COLO668 (cell line): ENCODE data around the gene VPS35L.
"Not testable (repeated sequence)": the region's sequence is repeated elsewhere in the genome, so short reads cannot be mapped to it uniquely, and the experiment has no call there.

Experiments used
- DNase-seq: peaks from one replicate; lab custom pipeline; 2025; ENCODE audit not compliant: unreplicated experiment; lab: John Stamatoyannopoulos, UW

Gene VPS35L

GRCh38 chr16:19540241-19540970, 15.1 kb upstream of the VPS35L start:
- no peak for DNase-seq

DNA sequence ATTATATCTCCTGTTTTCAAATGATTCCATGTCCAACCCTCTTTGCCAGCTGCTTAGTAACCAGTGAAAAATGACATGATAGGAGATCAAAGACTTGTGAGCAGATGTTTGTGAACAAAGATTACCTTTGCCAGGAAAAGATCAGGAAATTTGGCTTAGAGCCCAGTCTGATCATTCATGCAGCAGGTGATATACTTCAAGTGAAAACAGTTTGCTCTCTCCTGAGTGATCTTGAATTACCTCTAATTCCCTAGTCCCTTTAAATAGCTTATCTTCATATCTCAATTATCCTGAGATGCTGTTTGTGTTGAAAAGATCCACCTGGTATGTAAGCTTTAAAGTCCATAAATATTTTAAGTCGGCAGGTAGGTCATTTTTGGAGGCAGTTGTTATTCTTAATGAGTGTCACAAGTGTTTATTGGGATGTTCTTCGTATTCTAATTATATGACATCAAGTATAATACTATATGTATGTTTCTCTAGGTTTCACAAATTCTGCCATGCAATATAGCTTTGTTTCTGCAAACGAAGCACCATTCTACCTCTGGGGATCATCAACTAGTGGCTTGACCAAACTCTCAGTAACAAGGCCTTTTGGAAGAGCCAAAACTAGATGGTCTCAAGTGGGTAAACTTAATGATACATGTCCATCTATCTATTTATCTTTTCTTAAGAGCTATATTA, 13.2 kb upstream of the VPS35L start:
- peak; percentile 66 for DNase-seq

DNA sequence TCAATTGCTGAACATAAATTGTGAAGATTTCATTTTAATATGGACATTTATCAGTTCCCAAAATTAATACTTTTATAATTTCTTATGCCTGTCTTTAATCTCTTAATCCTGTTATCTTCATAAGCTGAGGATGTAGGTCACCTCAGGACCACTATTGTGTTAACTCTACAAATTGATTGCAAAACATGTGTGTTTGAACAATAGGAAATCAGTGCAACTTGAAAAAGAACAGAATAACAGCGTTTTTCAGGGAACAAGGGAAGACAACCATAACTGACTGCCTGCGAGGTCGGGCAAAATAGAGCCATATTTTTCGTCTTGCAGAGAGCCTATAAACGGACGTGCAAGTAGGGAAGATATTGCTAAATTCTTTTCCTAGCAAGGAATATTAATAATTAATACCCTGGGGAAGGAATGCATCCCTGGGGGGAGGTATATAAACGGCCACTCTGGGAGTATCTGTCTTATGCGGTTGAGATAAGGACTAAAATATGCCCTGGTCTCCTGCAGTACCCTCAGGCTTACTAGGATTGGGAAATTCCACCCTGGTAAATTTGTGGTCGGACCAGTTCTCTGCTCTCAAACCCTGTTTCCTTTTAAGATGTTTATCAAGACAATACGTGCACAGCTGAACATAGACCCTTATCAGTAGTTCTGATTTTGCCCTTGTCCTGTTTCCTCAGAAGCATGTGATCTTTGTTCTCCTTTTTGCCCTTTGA, 12.1 kb upstream of the VPS35L start:
- not testable (repeated sequence) for DNase-seq

DNA sequence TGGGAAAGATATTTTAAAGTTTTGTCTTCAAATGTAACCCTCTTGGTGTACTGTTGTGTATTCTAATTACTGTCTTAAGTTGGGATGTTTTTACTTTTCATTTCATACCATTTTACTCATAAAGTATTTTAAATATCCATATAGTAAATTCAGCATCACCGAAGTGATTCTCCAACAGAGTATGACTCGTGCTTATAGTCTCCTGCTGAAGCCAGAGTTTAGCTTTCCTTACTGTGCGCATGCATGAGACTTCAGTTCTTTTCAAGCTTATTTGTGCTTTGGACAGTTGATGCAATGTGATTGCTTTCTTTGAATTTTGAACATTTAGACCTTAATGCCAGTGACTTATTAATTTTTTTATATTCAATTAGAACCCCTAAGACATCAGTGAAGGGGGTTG, 7.4 kb upstream of the VPS35L start:
- DNase-seq = no peak

- DNase-seq = no peak
These were observed 5.8 kb upstream of the VPS35L start for GRCh38 chr16:19549673-19550072.

DNA sequence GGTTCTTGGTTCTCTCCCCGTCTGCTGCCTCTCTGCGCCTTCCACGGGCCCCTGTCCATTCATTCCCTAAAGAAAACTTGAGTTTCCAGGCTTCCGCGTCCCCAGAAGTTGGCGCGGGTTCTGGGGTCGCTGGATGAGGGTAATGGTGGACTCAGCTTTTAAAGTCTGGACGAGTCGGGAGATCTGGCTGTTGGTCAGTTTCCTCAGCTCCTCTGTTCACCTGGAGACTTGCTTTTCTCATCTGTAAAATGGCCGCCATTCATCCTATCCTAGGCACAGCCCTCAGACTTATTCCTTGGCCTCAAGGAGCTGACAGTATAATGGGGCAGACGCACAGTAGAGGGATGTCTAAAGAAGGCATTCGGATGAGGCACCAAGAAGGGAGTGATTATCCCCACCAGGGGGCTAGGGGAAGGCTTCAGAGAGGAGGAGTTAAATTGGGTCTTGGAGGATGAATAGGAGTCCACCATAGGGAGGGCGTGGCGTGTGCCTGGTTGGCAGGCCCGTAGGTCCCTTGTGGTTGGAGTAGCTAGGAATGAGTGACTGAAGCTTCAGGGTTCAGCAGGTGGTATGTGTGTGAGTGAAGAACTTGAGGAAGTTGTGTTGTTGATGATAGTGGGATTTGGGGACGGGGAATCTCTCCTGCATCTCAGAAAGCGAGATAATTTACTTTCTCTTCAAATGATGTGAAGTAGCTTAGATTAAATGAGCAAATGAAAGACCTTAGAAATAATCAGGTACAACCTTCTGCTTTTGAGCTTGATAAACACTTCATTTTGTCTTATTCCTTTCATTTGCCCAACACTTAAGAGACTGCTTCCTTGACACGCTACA, 652 bp downstream of the VPS35L start:
- no peak for DNase-seq

DNA sequence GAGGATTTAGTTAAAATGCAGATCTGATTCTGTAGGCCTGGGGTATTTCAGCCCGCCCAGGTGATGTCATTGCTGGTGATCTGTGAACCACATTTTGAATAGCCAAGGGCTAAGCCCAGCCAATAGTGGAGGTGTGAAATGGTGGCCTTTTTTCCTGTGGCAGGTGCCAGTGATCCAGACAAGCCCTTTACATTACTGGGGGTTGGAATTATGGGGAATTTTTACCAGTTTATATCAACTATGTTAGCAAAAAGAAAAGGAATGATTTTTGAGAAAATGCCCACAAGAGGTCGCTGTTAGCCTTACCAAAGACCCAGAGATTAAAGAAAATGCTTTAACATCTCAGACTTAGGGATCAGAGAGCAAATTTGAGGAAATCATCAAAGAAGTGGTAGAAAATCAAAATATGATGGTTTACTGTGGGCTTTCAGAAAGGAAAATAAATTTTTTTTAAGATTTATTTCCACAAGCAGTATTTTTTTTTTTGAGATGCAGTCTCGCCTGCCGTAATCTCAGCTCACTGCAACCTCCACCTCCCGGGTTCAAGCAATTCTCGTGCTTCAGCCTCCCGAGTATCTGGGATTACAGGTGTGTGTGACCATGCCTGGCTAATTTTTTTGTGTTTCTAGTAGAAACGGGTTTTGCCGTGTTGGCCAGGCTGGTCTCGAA, 3.9 kb downstream of the VPS35L start:
- DNase-seq = peak; percentile 10

DNA sequence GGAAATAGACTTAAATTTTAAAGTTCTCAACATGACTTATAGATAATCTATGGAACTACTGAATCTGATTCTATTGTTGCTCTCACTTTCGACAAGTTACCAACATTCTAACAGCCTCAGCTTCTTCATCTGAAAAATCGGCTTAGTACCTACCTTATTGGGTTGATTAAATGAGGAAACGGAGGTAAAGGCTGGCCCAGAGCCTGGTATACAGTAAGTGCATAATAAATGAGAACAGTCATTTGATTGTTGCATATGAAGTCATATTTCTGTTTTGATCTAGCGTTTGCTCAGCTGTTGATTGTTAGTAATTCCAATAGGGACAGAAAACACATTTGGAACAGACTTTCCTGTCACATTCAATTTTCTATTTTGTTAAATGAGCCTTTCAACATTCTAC, 4.6 kb downstream of the VPS35L start:
- DNase-seq = no peak

DNA sequence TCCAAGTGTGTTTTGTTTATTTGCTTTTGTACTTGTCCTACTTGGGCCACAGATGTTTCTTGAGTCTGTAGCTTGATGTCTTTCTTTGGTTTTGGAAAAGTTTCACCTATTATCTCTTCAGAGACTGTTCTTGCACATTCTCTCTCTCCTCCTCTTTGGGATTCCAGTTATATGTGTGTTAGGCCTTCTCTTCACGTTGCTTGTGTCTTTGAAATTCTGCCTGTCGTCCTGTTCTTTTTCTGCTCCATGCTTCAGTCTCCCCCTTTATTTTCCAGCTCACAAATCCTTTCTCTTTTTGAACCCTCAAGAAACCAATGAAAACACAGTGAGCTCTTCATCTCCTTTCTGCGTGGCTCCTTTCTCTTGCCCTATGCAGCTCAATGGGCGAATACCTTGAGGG, 7.9 kb downstream of the VPS35L start:
- no peak for DNase-seq

- no peak for DNase-seq
These were observed 10.9 kb downstream of the VPS35L start for GRCh38 chr16:19566362-19566761.

DNA sequence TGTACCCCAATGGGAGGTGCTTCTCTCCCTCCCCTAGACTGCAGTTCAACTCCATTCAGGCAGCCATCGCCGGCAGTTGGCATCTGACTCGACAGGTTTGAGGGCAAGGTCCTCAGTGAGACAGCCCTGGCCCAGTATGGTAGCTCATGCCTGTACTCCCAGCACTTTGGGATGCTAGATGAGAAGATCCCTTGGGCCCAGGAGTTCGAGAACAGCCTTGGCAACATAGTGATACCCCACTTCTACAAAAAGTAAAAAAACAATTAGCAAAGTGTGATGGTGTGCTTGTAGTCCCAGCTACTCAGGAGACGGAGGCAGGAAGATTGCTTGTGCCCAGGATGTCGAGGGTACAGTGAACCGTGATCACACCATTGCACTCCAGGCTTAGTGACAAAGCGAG, 12.1 kb downstream of the VPS35L start:
- no peak for DNase-seq

DNA sequence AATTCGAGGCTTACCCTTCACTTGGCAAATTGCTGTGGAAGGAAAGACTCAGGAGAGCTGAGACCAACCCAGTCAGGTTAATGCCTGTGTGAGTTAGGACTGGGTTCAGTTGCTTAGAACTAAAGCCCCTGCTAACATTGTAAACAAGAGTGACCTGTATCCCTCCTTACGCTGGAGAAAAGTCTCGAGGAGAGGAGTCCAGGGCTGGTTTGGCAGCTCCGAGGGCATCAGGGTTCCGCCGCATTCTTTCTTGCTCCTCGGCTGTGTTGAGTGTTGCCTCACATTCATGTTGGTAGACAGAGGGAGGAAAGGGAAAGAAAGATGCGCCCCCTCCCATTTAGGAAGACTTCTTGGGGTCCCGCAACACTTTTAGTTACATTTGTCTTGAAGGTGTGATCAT, 18.5 kb downstream of the VPS35L start:
- no peak for DNase-seq

DNA sequence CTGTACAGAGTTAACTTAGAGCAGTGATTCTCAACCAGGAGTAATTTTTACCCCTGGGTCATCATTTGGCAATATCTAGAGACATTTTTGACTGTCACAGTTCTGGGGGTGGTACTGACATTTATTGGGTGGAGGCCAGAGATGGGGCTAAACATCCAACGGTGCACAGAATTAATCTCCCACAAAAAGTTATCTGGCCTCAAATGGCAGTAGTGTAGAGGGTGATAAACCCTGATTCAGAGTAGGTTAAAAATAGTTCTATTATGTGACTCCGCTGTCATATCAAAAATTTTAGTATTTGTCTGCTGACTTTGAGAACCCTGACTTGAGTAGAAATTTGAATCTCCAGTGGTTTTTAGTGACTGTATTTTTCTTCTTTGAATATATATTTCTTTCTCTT, 19.1 kb downstream of the VPS35L start:
- DNase-seq = no peak

- no peak for DNase-seq
These were observed 23.0 kb downstream of the VPS35L start for GRCh38 chr16:19578378-19578971.

GRCh38 chr16:19582050-19582831, 26.7 kb downstream of the VPS35L start:
- no peak for DNase-seq

GRCh38 chr16:19583665-19584300, 28.3 kb downstream of the VPS35L start:
- DNase-seq = peak; percentile 19

DNA sequence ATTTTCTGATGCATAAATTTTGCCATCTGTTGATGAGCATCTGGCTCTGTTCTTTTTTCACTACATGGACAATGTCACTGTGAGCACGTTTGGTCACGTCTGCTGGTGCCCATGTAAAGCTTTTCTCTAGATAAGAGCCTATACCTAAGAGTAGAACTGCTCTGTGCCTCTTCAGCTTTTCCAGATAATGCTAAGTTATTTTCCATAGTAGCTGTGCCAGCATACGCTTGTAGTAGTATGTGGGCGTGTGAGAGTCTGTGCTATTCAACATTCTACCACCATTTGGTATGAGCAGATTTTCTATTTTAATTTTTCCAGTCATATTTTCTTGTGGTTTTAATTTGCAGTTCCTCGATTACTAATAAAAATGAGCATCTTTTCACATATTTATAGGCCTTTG, 33.2 kb downstream of the VPS35L start:
- no peak for DNase-seq

- DNase-seq = no peak
These were observed 33.6 kb downstream of the VPS35L start for GRCh38 chr16:19589106-19589505.

- DNase-seq = no peak
These were observed 34.3 kb downstream of the VPS35L start for GRCh38 chr16:19589771-19590302.
